Measurements from ENCODE around the gene ZNF296.

Gene ZNF296

GRCh38 chr19:45087531-45087930 is 11.3 kb upstream of the ZNF296 start:
- no peak for DNase-seq (ENCODE audit: low read depth in 2 of 2)

- DNase-seq (ENCODE audit: low read depth in 2 of 2), result no peak
These were observed 10.2 kb upstream of the ZNF296 start for GRCh38 chr19:45086480-45086879.

DNA sequence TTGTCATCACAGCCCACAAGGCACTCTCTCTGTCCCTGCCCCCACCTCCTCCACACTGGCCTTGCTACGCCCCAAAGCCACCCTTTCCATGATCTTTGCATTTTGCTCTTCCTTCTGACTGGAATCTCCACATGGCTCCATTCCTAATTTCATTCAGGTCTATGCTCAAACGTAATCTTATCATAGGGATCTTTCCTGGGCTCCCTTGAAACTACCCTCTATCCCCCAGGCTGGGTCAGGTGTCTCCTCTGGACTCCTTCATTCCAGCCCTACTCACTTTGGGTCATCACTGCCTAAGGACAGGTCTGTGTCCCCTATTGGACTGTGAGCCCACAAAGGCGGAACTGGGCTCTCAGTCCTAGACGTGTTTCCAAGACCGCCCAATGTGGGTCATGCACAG is 5.9 kb upstream of the ZNF296 start:
- no peak for DNase-seq (ENCODE audit: low read depth in 2 of 2)

GRCh38 chr19:45079911-45080370 is 3.7 kb upstream of the ZNF296 start:
- DNase-seq (ENCODE audit: low read depth in 2 of 2), result no peak

- DNase-seq (ENCODE audit: low read depth in 2 of 2), result peak; percentile 36 to 42
These were observed 3.0 kb upstream of the ZNF296 start, which contains the start of gene GEMIN7 for GRCh38 chr19:45079063-45079910. Gene GEMIN7, plus strand, starts transcription at chr19:45079260. Its CDS starts 10,855 bp downstream, at chr19:45090115.

GRCh38 chr19:45078390-45079062 is 2.2 kb upstream of the ZNF296 start:
- DNase-seq (ENCODE audit: low read depth in 2 of 2), result no peak

GRCh38 chr19:45076851-45077730 is 813 bp upstream of the ZNF296 start:
- DNase-seq (ENCODE audit: low read depth in 2 of 2), result no peak

DNA sequence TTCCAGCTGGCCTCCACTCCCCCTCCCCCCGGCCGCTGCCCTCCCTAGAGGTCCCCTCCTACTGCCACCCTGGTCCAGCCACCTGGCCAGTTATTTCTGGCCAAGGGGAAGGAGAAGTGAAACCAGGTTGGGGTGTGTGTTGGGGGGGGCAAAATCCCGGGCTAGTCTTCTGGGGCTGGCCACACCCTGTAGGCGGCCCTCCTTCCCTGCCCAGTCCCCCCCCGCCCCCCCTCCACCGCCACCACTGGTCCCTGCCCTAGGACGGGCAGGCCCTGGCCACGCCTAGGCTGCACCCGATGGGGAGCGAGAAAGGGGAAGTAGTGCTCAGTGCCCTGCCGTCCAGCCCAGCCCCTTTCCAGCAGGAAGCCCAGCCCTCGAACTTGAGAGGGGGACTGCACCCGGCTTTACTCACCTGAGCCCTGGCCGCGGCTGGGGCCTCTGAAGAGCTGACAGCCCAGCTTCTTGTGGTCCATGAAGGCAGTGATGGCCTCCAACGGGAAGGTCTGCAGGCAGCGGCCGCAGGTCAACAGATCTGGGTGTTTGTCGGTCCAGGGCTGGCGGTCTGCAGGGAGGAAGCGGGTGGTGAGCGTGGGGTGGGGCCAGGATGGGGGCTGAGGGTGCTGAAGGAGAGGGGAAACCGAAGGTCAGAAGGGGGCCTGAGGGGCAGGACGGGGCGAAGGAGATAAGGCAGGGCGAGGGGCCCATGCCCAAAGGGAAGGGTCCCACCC is 813 bp downstream of the ZNF296 start:
- DNase-seq (ENCODE audit: low read depth in 2 of 2), result no peak

GRCh38 chr19:45074744-45075300 is 1.5 kb downstream of the ZNF296 start:
- no peak for DNase-seq (ENCODE audit: low read depth in 2 of 2)

GRCh38 chr19:45071969-45072790 is 4.1 kb downstream of the ZNF296 start:
- no peak for DNase-seq (ENCODE audit: low read depth in 2 of 2)

DNA sequence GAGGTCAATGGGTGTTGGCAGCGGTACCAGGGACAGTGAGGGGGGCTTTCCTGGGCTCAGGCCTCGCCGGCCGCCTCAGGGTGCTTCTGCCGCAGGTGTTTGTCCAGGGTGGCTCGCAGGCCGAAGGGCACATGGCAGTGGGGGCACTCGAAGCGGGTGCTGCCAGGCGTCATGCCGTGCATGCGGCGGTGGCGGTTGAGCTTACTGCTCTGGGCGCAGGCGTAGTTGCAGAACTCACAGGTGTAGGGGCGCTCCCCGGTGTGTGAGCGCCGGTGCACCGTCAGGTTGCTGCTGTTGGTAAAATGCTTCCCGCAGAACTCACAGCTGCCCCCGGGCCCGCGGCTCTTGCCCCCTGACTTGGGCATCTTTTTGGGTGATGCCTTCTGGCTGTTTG is 4.7 kb downstream of the ZNF296 start:
- no peak for DNase-seq (ENCODE audit: low read depth in 2 of 2)

- no peak for DNase-seq (ENCODE audit: low read depth in 2 of 2)
These were observed 5.3 kb downstream of the ZNF296 start for GRCh38 chr19:45070861-45071544.

DNA sequence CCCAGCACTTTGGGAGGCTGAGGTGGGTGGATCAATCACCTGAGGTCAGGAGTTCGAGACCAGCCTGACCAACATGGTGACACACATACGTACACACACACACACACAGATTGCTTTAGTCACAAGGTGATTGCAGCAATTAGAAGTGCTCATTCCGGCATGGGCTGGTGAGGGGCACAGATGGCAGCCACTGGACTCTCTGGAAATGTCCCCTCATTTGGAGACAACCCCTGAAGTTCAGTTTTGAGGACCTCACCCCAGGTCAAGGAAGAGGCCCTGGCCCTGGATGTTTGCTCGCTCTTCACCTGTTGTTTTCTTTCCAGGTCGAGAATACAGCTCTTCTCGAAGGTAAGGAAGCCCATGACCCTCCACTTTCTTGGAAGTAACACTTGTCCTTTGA is 6.1 kb downstream of the ZNF296 start:
- no peak for DNase-seq (ENCODE audit: low read depth in 2 of 2)

- DNase-seq (ENCODE audit: low read depth in 2 of 2), result no peak
These were observed 7.2 kb downstream of the ZNF296 start for GRCh38 chr19:45069056-45069455.

DNA sequence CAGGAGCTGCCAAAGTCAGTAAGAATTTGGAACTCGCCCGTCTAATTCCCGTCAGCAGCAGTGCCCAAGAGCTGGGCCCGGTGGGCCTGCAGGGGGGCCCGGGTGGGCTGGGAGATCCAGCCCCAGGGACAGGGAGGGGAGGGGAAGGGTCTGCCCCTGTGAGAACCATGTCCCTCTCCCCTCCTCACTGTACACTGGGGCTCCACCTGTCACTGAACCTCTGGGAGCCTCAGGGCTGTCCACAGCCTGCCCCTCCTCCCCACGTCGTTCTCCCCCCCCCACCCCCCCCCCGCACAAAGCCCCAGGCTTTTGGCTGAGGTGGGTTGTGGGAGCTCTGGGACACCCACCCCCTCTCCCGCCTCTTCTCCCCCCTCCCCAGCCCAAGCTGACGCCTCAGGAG is 8.2 kb downstream of the ZNF296 start:
- DNase-seq (ENCODE audit: low read depth in 2 of 2), result no peak

DNA sequence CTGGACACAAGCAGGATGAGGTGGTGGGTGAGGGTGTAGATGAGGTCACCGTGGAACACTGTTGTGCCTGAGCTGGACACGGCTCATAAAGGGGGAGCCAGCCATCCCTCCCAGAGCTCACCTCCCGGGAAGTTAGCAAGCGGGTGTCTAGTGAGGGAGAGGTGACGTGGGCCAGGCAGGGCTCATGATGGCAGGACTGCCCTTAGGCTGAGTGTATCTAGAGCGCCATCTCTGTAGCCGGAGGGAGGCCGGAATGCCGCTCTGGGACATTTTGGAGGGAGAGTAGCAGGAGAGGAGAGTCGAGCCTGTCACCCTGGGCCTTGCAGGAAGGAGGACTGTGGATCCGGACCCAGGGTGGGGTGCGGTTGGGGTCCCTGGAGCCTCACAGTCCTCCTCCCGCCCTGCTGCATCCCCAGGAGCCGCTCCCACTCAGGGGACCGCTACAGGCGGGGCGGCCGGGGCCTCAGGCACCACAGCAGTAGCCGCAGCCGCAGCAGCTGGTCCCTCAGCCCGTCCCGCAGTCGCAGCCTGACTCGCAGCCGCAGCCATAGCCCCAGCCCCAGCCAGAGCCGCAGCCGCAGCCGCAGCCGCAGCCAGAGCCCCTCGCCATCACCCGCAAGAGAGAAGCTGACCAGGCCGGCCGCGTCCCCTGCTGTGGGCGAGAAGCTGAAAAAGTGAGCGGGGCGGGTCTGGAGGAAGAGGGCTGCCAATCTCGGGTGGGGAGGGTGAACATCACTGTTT is 9.2 kb downstream of the ZNF296 start:
- DNase-seq (ENCODE audit: low read depth in 2 of 2), result no peak

DNA sequence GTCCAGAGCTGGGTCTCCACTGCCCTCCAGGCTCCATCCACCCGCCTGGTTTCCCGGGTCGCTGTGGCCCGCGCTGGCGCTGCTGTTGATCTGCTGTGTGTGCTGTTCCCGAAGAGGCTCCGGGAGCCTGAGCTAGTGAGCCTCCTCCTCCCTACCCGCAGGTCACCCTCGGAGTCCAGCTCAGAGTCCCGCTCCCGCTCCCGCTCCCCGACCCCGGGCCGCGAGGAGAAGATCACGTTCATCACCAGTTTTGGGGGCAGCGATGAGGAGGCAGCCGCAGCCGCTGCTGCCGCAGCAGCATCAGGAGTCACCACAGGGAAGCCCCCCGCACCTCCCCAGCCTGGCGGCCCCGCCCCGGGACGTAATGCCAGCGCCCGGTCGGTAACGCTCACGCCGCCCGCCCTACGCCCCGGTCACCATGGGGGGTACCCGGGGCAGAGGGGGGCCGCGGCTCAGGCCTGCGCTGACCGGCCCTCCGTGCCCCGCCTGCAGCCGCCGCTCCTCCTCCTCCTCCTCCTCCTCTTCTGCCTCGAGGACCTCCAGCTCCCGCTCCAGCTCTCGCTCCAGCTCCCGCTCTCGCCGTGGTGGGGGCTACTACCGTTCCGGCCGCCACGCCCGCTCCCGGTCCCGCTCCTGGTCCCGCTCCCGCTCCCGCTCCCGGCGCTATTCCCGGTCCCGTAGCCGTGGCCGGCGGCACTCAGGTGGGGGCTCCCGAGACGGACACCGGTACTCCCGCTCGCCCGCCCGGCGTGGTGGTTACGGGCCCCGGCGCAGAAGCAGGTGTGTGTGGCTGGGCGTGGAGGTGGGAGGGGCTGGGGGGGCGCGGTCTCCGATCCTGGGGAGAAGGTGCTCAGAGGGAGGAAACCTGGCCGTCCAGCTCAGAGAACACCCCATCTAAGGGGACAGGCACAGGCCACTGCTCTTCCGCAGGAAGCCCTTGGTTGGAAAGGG is 12.2 kb downstream of the ZNF296 start:
- no peak for DNase-seq (ENCODE audit: low read depth in 2 of 2)

- DNase-seq (ENCODE audit: low read depth in 2 of 2), result no peak
These were observed 14.3 kb downstream of the ZNF296 start for GRCh38 chr19:45061965-45062364.
